DOHH2 (cell line): ENCODE measurements around the gene SMAD7.

Experiments used
- CTCF ChIP-seq: fragments of 200-600 bp; sonication (generic); IDR thresholded peaks from one replicate; pipeline ENCODE4 v1.5.1; 2014; ENCODE audit warnings: antibody characterized with exemption, mild to moderate bottlenecking, low read depth, low read length; ENCODE audit not compliant: poor library complexity, severe bottlenecking
- EZH2phosphoT487 ChIP-seq: fragments of 200-600 bp; sonication (generic); IDR thresholded peaks from 2 replicates; pipeline ENCODE4 v1.6.1; 2017; ENCODE audit warnings: borderline replicate concordance, mild to moderate bottlenecking, antibody characterized with exemption, low read length, moderate library complexity, mixed read lengths

GRCh38 chr18:48918660-48919456 is 31.9 kb downstream of the SMAD7 start:
- TF ChIP-seq CTCF (no peak), EZH2phosphoT487 (no peak)
